ENCODE measurements around the gene RPS6KB1. TPM values are rescaled to one million over a fixed set of nuclear protein-coding genes. Genes with fewer than 3 reads are reported as not detected.
"Not testable (repeated sequence)": the region's sequence is repeated elsewhere in the genome, so short reads cannot be mapped to it uniquely, and the experiment has no call there.

Gene RPS6KB1
- total and polyA plus RNA-seq, 8 donors: 9.4 to 129 (median 38.1) TPM

- Histone ChIP-seq H3K4me1 (peaks cover 8 to 55% (median 26%) of the 10 kb centered on the region in 4 donors), H3K4me3 (no peak overlapping the region), H3K27ac (peak overlapping the region; percentile 48 to 79 (median 66)), H3K9me3 (no peaks in the 10 kb centered on the region), H3K36me3 (peaks cover 15 to 59% (median 46%) of the 10 kb centered on the region in 4 donors), H3K27me3 (no peaks in the 10 kb centered on the region)
- intact Hi-C loops (cut with DNase I; ENCODE audit: low total_unique reads): no loop called here
- DNase-seq: peak in 1 of 2 donors; percentile 47
- TF ChIP-seq CTCF (IDR thresholded peaks at IDR 0.05) (no peak), POLR2A (IDR thresholded peaks at IDR 0.05) (no peak), EP300 (IDR thresholded peaks at IDR 0.05) (no peak), POLR2AphosphoS5 (IDR thresholded peaks at IDR 0.05) (no peak)
These were observed 20.6 kb upstream of the RPS6KB1 start for GRCh38 chr17:59872351-59872750.

DNA sequence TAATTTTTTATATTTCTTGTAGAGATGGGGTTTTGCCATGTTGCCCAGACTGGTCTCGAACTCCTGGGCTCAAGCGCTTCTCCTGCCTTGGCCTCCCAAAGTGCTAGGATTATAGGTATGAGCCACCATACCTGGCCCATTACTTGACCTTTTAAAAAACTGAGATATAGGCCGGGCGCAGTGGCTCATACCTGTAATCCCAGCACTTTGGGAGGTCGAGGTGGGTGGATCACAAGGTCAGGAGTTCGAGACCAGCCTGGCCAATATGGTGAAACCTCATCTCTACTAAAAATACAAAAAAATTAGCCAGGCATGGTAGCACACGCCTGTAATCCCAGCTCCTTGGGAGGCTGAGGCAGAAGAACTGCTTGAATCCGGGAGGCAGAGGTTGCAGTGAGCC lies 19.5 kb upstream of the RPS6KB1 start:
- Histone ChIP-seq H3K27ac (peak overlapping the region in 2 of 5 donors; percentile 52 to 64), H3K36me3 (peaks cover 22 to 66% (median 57%) of the 10 kb centered on the region in 4 donors), H3K4me1 (peaks cover 8 to 51% (median 25%) of the 10 kb centered on the region in 4 donors)
- DNase-seq; H3K9me3 ChIP-seq; H3K4me3 ChIP-seq; intact Hi-C loops (cut with DNase I; ENCODE audit: low total_unique reads); H3K27me3 ChIP-seq: not testable (repeated sequence)
- 95 to 99% (median 96%) methylated on average over 8 of the region's 8 CpGs for WGBS, 5 donors

DNA sequence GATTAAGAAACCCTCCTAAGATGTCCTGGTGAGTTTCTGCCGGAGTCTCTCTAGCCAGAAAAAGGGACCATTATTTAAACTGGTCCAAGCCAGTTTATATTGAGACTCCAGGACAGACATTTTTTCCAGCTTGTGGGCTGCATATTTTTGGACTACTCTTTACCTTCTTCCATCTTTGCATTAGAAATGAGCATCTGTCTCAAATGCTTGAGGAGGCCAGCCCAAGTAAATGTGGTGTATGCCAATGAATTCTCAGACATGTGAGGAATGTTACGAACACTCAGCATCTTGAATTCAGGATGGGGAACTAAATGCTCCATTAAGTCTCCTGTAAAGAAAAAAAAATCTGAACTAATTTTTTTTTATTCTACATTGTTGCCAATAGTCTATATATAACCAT lies 18.5 kb upstream of the RPS6KB1 start:
- intact Hi-C loops (cut with DNase I; ENCODE audit: low total_unique reads): no loop called here
- Histone ChIP-seq H3K9me3 (no peaks in the 10 kb centered on the region), H3K4me1 (peaks cover 8 to 45% (median 20%) of the 10 kb centered on the region in 4 donors), H3K4me3 (no peak overlapping the region), H3K27ac (peak overlapping the region in 1 of 5 donors; percentile 51), H3K36me3 (peaks cover 24 to 75% (median 65%) of the 10 kb centered on the region in 4 donors), H3K27me3 (no peaks in the 10 kb centered on the region)
- TF ChIP-seq POLR2AphosphoS5 (IDR thresholded peaks at IDR 0.05): no peak
- TF ChIP-seq CTCF (IDR thresholded peaks at IDR 0.05): no peak
- TF ChIP-seq POLR2A (IDR thresholded peaks at IDR 0.05): no peak
- TF ChIP-seq EP300 (IDR thresholded peaks at IDR 0.05): no peak
- WGBS, 5 donors: 71 to 83% (median 76%) methylated on average over 2 of the region's 2 CpGs
- DNase-seq: no peak

- peaks cover 30 to 93% (median 82%) of the 10 kb centered on the region in 4 donors for H3K36me3 ChIP-seq
- peaks cover 0 to 28% (median 11%) of the 10 kb centered on the region in 4 donors for H3K4me1 ChIP-seq
- no peak overlapping the region for H3K27ac ChIP-seq
- no peaks in the 10 kb centered on the region for H3K27me3 ChIP-seq
- intact Hi-C loops (cut with DNase I; ENCODE audit: low total_unique reads): no loop called here
- 78 to 90% (median 87%) methylated on average over 3 of the region's 3 CpGs for WGBS, 5 donors
- H3K4me3 ChIP-seq: no peak overlapping the region
- no peaks in the 10 kb centered on the region for H3K9me3 ChIP-seq
- no peak for TF ChIP-seq POLR2A (IDR thresholded peaks at IDR 0.05)
- no peak for TF ChIP-seq CTCF (IDR thresholded peaks at IDR 0.05)
- no peak for TF ChIP-seq EP300 (IDR thresholded peaks at IDR 0.05)
- TF ChIP-seq POLR2AphosphoS5 (IDR thresholded peaks at IDR 0.05): no peak
- DNase-seq: peak in 1 of 2 donors; percentile 19
These were observed 16.8 kb upstream of the RPS6KB1 start for GRCh38 chr17:59876107-59876506.

- no peak for DNase-seq
- Histone ChIP-seq H3K27me3 (no peaks in the 10 kb centered on the region), H3K4me1 (peaks cover 0 to 13% (median 4%) of the 10 kb centered on the region in 4 donors), H3K4me3 (no peak overlapping the region), H3K36me3 (peaks cover 35 to 99% (median 90%) of the 10 kb centered on the region in 4 donors), H3K9me3 (no peaks in the 10 kb centered on the region), H3K27ac (no peak overlapping the region)
- WGBS, 5 donors: 87 to 89% (median 89%) methylated on average over 5 of the region's 5 CpGs
- intact Hi-C loops (cut with DNase I; ENCODE audit: low total_unique reads): no loop called here
- no peak for TF ChIP-seq POLR2A (IDR thresholded peaks at IDR 0.05)
- no peak for TF ChIP-seq CTCF (IDR thresholded peaks at IDR 0.05)
- TF ChIP-seq POLR2AphosphoS5 (IDR thresholded peaks at IDR 0.05): no peak
- TF ChIP-seq EP300 (IDR thresholded peaks at IDR 0.05): no peak
These were observed 15.0 kb upstream of the RPS6KB1 start for GRCh38 chr17:59877965-59878364.

Data from stomach (tissue), 9 donors.